NB4 (cell line): Measurements from ENCODE around the gene FSD2.
A peak's percentile ranks its signal among the peaks of the same experiment; 100 is the strongest.
"Not testable (repeated sequence)": the region's sequence is repeated elsewhere in the genome, so short reads cannot be mapped to it uniquely, and the experiment has no call there.

ENCODE experiments used
- DNase-seq: peaks from one replicate; pipeline ENCODE4 v3.0.0; 2010; ENCODE audit warnings: low read depth
- H3K4me3 ChIP-seq: one replicate; pipeline ENCODE4 v1.5.1; 2011; ENCODE audit warnings: mild to moderate bottlenecking, low read depth, low read length, moderate library complexity
- MAX ChIP-seq: IDR thresholded peaks from 2 replicates; pipeline ENCODE4 v1.6.1; 2011; ENCODE audit warnings: low read depth, low read length
- MYC ChIP-seq: IDR thresholded peaks from 2 replicates; pipeline ENCODE4 v1.6.1; 2011; ENCODE audit warnings: low read depth, low read length
- POLR2A ChIP-seq: IDR thresholded peaks from 2 replicates; pipeline ENCODE4 v1.6.1; 2011; ENCODE audit warnings: mild to moderate bottlenecking; ENCODE audit not compliant: insufficient read length; ENCODE audit errors: extremely low read depth
- TF ChIP-seq, protein P1 (sequence below): IDR thresholded peaks from one replicate; pipeline ENCODE4 v1.5.1; 2012; ENCODE audit warnings: low read depth, low read length

FSD2 gene

DNA sequence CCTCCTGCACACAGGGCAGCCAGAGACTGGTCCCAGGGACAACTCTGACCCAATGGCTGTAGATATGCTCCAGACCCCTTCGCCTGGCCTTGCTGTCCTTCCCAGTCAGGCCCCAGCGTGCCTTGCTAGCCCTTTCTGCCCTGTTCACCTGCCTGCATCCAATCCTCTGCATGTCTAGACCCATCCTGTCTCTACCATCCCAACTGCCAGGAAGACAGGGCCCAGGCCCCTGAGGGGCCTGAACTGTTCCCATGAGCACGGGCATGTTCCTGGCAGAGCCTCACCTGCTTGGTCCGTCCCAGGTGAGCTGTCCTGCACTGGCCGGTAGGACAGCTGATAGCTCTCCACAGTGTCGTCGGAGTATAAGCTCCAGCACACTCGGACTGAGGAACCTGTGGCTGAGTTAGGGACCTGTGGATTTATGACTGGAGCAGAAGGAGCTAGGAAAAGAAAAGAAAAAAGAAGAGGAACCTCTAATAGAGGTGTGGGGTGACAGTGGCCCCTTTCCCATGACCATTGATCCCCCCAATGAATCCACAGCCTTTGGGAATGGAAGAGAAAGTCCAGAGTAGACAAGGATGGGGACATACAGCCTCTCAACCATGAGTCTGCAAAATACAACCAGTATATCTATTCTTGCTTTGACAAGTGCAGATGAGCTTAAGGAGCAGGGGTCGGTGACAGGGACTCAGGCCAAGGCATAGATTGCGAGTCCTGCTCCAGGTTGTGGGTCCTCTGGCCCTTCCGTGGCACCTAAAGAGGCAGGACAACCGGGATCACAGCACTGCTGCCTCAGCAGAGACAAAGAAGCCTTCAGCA lies 33.9 kb downstream of the FSD2 start:
- TF ChIP-seq MAX, result no peak
- no peak for DNase-seq
- H3K4me3 ChIP-seq, result no peak overlapping the region

DNA sequence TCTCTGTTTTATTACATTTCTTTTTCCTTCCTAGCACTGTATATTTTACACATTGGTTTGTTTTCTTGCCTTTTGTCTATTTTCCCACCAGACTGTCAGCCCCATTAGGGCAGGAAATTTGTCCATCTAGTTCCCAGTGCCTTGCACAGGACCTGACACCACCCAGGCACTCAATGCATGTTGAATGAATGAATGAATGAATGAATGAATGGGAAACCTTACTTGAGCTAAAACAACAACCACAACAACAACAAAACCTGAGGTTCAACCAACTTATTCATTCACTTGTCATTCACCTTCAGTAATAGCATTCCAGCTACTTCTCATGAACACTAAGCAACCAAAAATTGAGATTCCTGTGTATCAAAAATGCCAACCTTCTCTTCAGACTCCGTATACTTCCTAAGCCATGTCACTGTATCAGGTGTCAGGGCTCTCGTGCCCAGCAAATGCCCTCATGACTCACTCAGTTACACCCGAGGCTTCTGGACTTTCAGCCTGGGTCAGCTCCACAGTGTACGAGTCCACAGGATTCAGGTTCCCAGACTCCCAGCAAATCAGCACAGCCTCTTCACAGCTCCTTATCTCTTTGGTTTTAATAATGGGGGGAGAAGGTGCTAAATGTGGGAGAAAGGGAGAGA lies 37.3 kb downstream of the FSD2 start:
- H3K4me3 ChIP-seq, result no peak overlapping the region
- no peak for DNase-seq
- TF ChIP-seq, protein P1, sequence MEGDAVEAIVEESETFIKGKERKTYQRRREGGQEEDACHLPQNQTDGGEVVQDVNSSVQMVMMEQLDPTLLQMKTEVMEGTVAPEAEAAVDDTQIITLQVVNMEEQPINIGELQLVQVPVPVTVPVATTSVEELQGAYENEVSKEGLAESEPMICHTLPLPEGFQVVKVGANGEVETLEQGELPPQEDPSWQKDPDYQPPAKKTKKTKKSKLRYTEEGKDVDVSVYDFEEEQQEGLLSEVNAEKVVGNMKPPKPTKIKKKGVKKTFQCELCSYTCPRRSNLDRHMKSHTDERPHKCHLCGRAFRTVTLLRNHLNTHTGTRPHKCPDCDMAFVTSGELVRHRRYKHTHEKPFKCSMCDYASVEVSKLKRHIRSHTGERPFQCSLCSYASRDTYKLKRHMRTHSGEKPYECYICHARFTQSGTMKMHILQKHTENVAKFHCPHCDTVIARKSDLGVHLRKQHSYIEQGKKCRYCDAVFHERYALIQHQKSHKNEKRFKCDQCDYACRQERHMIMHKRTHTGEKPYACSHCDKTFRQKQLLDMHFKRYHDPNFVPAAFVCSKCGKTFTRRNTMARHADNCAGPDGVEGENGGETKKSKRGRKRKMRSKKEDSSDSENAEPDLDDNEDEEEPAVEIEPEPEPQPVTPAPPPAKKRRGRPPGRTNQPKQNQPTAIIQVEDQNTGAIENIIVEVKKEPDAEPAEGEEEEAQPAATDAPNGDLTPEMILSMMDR, result no peak
- no peak for TF ChIP-seq POLR2A
- TF ChIP-seq MAX, result no peak
- TF ChIP-seq MYC, result no peak

DNA sequence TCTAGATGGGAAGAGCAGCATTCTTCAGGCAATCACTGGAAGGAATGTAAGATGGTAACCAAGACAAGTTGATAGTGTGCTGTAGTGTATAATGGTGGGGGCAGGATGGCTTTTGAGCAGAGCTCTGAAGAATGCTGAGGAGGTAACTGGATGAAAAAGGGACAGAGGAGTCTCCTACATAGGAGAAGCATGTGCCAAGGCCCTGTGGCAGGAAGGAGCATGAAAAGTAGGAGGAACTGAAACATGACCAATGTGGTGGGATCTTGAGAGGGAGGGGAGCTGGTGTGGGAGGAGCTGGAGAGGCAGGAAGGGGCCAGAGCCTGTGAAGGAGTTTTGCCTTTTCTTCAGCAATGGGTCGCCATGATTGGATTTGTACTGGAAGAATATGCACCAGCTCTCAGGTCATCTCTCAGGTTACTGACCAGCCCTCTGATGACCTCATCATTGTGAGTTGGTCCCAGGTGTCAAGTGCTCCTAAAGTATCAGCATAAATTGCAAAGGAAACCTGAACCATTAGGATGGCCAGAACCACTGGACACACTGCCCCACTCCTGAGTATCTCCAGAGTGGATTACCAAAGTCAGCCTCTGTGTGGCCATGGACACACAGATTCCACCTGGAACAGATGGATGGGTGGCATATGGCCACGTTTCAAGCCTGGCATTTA lies 38.6 kb downstream of the FSD2 start:
- TF ChIP-seq POLR2A (no peak), MAX (no peak), MYC (no peak)
- TF ChIP-seq, protein P1, result no peak
- H3K4me3 ChIP-seq, result no peak overlapping the region
- DNase-seq, result peak; percentile 19

DNA sequence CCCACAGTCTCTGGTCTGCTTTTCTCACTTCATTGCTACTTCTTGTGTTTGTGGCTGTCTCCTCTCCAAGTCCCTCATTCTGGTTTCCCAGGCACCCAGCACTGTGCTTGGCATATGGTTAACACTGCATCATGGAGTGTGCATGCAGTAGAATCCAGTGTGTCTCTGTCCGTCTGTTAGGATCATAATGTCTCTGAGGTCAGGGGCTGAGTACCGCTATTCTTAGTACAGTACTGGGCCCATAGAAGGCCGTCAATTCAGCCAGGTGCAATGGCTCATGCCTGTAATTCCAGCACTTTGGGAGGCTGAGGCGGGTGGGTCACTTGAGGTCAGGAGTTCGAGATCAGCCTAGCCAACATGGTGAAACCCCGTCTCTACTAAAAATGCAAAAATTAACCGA lies 39.7 kb downstream of the FSD2 start:
- DNase-seq, H3K4me3 ChIP-seq: not testable (repeated sequence)

DNA sequence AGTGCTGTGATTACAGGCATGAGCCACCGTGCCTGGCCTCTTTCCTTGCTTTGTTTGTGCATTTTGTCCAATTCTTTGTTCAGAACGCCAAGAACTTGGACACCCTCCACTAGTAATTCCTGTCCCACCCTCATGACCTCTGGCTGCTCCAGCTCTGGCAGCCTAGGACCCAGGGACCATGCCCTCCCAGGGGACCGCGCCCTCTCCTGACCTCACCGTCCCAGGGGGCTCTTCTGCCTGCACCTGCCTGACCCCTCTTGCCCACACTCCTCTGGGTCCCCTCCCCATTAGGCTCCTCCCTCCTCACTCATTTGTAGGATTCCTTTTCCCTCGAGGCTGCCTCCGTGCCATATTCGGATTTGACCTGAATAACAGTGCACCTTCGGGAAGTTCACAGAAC lies 41.1 kb downstream of the FSD2 start:
- H3K4me3 ChIP-seq, result no peak overlapping the region
- DNase-seq, result no peak
- TF ChIP-seq POLR2A, result no peak
- no peak for TF ChIP-seq MAX
- TF ChIP-seq, protein P1, result no peak
- TF ChIP-seq MYC, result no peak

- no peak for DNase-seq
- H3K4me3 ChIP-seq, result no peak overlapping the region
- TF ChIP-seq, protein P1, result no peak
- no peak for TF ChIP-seq MYC
- TF ChIP-seq POLR2A, result no peak
- TF ChIP-seq MAX, result no peak
Measured at GRCh38 chr15:82764117-82764490, 41.8 kb downstream of the FSD2 start.
